HG03460 (cell line): Measurements from ENCODE around the gene VAV1.
"Not testable (repeated sequence)": the region's sequence is repeated elsewhere in the genome, so short reads cannot be mapped to it uniquely, and the experiment has no call there.

Experiments used
- ATAC-seq: cut with Tn5 transposase; IDR thresholded peaks from one replicate; pipeline ENCODE4 v1.9.1; 2021; ENCODE audit not compliant: unreplicated experiment

The VAV1 gene

DNA sequence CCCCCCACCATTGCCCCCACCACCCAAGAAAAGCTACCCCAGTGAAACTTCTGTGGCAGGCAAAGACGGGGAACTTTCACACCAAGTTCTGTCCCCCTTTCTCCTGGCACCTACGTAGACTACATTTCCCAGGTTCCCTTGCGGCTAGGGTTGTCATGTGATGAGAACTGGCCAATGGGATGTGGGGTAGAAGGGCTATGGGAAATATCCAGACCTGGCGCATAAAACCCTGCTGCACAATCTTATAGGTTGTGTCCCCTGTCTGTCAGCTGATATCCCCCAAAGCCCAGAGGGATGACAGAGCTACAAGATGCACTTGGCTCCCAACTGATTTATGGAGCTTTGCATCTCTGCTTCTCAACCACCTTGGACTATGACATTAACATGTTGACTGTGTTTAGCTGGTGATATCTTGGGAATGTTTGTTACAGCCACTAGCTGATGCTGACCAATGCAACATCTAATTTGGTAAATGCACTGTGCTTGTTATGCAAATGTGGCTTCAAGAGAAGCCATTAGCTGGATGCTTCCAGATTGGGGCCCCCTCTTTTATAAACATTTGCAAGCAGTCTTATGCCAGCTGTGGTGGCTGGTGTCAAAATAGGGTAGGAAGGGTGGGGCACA, 11.3 kb upstream of the VAV1 start:
- no peak for ATAC-seq

DNA sequence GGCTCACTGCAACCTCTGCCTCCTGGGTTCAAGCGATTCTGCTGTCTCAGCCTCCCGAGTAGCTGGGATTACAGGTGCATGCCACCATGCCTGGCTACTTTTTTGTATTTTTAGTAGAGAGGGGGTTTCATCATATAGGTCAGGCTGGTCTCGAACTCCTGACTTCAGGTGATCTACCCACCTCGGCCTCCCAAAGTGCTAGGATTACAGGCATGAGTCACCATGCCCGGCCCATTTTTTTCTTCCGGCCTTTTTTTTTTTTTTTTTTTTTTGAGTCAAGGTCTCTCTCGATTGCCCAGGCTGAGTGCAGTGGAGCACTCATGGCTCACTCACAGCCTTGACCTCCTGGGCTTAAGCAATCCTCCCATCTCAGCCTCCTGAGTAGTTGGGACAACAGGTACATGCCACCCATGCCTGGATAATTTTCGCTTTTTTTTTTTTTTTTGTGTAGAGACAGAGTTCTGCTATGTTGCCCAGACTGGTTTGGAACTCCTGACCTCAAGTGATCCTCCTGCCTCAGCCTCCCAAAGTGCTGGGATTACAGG, 10.2 kb upstream of the VAV1 start:
- ATAC-seq = not testable (repeated sequence)

DNA sequence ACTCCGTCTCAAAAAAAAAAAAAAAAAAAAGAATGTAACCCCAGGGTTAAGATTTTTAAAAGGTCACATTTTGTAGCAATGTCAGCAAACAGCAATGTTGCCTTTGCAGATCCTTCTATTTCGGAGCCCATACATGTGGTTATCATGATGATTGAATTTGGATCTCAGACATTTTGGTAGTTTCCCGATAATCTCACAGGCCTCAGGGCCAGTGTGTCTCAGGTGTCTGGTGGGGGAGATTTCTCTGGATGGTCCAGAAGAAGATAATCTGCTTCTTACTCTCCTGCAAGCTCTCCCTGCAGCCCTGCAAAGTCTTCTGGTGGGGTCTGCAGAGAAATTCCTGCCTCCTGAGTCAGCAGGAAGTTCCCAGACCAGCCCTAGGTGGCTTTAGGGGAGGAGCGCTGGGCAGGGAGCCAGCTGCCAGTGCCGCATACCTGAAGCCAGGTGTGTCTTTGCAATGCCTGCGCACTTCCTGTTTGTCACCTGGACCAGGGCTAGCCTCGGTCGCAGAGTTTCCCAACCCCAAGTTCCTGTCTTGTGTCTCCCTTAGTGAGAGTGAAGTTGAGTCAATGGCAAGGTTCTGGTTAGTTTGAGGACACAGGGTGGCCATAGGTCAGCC, 6.7 kb upstream of the VAV1 start:
- no peak for ATAC-seq

DNA sequence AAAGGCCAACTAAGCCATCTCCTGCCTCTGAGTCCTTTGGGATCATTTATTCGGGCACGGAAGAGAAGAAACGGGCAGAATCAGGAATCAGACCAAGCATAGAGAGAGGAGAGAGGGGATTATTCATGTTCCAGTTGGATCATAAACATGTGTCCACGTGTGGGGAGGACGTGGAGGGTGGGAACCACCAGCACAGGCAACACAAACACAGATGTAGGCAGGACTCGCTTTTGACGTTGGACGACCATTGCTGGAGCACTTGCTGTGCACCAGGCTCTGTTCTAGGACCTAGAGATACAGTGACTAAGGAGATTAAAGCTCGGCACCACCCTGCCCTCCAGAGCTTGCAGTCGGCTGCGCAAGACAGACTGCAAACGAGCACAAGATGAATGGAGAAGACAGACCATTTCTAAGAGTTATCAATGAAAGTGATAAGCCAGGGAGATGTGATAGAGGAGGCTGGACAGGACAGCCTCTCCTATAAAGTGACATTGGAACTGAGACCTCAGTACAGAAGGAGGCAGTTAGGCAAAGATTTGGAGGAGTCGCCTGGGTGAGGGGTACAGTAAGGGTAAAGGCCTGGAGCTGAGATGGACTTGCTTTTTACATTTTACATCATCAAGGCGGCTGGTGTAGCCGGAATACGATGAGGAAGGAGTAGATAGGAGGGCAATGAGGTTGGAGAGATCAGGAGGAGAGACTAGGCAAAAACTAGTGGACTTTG, 6.0 kb upstream of the VAV1 start:
- no peak for ATAC-seq

DNA sequence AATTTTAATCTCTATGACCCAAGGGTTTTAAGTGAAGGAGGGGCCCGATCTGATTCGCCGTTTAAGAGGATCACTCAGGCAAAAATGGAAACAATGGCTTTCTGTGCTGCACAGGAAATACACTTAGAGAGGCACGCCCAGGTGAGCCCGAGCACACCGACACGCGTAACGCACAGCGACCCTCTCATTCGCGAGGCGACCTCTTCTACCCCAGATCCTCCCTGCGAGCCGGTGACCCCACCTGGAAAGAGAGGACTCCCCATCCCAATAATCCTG, 5.5 kb upstream of the VAV1 start:
- peak; percentile 15 for ATAC-seq

DNA sequence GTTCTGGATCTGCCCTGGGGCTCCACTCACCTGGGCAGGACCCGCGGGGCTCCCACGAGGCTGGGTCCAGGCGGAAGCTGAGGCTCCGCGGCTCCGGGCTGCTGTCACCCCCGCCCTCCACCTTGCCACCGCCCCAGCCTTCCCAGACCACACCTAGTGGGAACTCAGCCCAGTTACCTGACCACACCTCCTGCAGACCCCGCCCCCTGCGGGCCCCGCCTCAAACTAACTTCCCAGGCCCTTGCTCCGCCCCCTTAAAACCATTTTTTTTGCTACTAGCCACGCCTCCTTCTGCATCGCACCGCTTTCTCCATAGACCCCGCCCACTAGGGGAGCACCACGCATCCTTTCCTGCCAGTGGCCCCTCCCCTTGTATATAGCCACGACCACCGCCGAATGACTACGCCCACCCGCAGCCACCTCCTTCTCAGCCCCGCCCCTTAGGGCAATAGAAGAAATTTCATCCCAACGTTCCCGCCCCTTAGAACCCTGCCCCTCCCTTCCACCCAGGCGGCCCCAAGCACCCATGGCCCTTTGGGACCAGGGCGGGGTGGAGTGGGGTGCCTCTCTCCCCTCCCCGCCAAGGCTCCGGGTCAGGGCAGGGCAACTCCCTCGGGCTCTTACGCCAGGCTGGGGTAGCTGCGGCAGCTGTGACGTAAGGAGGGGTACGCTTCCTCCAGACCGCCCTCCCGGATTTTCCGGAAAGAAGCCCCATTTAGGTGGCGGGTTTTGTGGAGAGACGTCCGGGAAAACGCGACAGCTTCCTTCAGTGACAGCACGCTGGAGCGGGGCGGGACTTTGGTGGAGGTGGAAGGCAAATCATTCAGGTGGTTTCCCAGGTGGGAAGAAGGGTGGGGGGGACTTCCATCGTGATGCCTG, 4.9 kb upstream of the VAV1 start, which contains the start of gene SH2D3A:
Gene SH2D3A (minus strand): TSS at position 79 of the 879 bp plus-strand sequence. CDS start 3,687 bp downstream, outside the sequence.
- peak; percentile 59 for ATAC-seq

DNA sequence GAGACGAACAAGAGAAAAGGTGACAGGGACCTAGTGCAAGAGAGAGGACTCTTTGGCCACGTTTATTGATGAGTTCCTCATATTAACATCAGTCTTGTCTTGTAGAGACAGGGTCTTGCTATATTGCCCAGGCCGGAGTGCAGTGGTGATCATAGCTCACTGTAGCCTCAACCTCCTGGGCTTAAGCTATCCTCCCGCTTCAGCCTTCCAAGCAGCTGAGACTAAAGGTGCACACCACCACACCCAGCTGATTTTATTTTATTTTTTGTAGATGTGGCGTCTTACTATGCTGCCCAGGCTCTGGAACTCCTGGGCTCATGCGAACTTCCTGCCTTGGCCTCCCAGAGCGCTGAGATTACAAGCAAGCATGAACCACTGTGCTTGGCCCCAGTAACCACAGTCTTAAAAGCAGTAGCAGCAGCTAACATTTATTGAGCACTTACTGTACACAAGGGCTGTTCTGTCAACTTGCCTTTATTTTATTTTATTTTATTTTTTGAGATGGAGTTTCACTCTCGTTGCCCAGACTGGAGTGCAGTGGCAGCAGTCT, 4.2 kb upstream of the VAV1 start:
- ATAC-seq = no peak

DNA sequence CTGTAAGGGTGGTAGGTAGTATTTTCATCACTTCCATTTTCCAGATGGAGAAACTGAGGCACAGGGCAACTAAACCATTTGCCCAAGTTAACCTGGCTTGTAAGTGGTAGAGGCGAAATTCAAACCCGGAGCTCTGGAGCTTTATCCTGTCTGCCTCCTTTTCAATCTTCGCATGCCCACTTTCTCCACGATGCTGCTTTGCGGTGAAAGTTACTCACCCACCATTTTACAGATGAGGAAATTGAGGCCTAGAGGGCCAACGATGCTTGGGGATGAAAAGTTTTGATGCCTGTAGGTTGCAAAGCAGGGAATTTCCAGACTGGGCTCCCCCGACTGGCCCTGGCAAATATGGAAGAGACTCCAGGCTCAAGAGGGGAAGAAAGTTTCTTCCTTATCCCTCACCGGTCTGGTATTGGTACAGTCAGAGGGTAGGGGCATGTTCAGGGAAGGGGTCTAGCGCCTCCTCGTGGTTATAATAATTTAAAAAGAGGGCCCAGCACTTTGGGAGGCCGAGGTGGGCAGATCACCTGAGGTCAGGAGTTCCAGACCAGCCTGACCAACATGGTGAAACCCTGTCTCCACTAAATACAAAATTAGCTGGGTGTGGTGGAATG, 3.4 kb upstream of the VAV1 start:
- no peak for ATAC-seq

DNA sequence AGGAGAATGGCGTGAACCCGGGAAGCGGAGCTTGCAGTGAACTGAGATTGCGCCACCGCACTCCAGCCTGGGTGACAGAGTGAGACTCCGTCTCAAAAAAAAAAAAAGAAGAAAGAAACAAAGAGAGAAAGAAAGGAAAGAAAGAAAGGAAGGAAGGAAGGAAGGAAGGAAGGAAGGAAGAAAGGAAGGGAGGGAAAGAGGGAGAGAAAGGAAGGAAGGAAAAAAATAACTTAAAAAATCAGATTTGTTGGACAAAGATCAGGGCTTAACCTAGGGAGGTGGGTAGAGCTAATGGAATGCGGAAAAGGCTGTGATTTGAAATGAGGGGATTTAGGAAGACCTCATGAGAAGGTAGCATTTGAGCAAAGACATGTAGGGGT, 870 bp upstream of the VAV1 start:
- ATAC-seq = not testable (repeated sequence)

DNA sequence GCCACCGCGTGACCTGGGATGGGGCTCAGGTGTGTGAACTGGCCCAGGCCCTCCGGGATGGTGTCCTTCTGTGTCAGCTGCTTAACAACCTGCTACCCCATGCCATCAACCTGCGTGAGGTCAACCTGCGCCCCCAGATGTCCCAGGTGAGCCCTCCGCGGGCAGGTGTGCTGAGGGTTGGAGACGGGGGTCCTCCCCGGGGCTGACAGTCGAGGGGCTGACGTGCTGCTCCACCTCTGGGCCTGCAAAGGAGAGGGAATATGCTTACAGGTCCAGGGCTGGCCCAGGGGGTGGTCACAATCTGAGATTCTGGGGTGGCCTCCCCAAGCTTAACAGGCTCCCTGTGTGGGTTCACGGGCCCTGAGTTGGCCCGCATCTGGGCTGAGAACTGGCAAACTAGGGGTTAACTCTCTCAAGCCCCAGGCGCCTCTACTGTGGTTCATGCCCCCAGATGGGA, 386 bp downstream of the VAV1 start:
- no peak for ATAC-seq

DNA sequence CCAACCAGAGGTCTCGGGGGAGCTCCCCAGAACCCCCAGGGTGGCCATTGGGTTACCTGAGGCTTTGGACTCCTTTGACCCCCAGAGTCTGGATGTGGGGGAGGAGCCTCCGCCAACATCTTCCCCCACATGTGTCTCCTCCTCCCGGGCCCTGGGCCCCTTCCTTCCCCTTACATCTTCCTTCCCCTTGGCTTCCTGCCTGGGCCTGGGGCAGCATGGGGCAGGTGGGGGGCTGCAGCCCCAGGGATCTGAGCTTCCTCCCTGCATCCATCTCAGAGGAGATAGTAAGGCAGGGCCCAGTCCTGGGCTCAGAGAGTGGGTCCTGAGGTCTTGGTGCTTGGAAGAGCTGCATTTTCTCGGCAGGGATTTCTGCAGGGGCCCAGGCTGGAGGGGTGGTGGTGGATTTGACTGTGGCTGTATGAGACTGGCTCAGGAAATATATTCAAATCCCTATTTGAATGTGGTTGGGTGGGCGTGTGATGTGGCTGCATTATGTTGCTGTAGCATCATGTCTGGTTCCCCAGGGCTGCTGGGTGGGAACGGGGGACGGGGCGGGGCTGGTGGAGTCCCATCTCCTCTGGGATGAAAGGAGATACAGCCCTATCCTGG, 919 bp downstream of the VAV1 start:
- peak; percentile 40 for ATAC-seq

DNA sequence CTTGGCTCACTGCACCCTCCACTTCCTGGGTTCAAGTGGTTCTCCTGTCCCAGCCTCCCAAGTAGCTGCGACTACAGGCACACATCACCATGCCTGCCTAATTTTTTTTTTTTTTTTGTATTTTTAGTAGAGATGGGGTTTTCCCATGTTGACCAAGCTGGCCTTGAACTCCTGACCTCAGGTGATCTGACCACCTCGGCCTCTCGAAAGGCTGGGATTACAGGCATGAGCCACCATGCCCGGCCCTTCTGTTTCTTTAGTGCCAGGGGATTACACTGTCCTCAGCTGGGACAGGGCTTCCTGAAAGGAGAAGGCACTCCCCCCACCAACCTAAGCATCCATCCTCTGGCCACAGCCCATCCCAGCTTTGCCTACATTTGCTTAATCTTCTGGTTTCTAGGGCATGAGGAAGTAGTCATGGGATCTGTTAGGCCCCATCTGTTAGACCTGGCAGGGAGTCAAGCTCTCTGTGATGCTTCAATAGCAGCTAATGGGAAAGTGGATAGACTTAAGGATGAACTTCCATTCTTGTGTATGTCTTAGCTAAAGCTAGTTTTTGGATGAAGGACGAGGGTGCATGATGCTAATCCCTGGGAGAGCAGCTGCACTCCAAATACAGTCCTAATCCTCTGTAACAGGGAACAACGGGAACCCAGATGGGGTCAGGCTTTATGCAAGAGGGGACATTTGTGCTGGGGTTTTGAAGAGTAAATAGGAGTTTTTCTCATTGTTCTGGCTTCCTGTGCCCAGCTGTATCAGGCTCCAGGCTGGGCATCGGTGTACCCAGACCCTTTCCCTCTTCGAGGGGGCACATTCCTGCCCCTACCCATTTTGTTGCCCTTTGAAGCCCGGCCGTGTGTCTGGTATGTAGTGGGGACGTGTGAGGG, 2.6 kb downstream of the VAV1 start:
- no peak for ATAC-seq

DNA sequence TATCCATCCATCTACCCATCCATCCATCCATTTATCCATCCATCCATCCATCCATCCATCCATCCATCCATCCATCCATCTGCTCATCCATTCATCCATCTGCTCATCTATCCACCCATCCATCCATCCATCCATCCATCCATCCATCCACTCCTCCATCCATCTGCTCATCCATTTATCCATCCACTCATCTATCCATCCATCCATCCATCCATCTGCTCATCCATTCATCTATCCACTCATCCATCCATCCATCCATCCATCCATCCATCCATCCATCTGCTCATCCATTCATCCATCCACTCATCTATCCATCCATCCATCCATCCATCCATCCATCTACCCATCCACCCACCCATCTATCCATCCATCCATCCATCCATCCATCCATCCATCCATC, 3.5 kb downstream of the VAV1 start:
- not testable (repeated sequence) for ATAC-seq

DNA sequence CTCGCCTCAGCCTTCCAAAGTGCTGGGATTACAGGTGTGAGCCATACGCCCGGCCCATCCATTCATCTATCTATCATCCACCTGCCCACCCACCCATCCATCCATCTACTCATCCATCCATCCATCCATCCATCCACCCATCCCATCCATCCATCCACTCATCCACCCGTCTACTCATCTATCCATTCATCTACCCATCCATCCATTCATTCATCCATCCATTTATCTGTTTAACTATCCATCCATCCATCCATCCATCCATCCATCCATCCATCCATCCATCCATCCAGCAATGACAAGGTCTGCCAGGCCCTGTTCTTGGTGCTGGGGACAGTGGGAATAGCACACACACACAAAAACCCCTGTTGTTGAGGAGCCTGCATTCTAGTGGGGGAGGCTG, 4.5 kb downstream of the VAV1 start:
- ATAC-seq = no peak

DNA sequence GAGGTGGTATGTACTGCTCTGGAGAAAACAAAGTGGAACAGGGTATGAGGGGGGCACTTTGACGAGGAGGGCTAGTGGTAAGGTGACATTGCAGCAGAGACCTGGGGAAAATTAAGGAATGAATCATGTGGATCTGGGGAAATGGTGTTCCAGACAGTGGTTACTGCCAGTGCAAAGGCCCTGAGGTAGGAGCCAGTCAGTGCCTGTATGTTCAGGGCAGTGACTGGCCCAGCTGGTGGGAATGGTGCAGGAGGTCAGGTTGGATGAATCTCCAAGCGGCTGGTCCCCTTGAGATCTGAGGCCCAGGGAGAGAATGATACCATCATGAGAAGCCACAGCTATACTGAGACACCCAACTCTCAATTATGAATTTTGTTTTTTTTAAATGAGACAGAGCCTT, 4.9 kb downstream of the VAV1 start:
- no peak for ATAC-seq

DNA sequence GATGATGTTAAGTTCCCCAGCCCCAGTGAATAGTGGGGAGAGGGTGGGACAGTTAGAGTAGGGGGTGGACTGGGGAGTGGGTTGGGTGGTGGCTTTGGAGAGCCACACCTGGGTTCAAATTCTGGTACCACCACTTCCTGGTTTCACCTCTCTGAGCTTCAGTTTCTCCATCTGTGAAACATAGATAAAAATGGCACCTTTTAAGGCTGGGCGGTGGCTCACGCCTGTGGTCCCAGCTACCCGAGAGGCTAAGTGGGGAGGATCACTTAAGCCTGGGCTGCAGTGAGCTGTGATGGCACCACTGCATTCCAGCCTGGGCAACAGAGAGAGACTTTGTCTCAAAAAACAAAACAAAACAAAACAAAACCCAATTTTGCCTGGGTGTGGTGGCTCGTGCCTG, 5.9 kb downstream of the VAV1 start:
- no peak for ATAC-seq

DNA sequence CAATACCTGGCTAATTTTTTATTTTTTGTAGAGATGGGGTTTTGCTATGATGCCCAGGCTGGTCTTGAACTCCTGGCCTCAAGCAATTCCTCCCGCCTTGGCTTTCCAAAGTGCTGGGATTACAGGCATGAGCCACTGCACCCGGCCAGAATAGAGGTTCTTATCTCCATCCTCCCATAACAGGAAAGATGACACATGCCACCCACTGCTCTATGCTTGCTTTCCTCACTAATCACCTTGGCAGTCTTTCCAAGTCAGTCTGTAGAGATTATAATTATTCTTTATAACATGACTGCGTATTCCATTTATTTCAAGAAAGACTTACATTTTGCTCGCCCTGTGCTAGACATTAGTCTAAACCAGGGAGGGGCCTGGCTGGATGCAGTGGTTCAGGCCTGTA, 6.7 kb downstream of the VAV1 start:
- no peak for ATAC-seq

DNA sequence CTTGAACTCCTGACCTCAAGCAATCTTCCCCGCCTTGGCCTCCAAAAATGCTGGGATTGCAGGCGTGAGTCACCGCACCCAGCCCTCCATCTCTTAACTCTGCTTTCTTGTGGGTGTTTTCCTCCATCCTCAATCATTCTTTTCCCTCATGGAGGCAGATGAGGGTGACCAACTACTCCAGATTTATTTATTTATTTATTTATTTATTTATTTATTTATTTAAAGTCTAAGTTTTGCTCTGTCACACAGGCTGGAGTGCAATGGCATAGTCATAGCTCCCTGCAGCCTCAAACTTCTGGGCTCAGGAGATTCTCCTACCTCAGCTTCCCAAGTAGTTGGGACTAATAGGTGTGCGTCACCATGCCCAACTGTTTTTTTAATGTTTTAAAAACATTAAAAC, 14.9 kb downstream of the VAV1 start:
- no peak for ATAC-seq

DNA sequence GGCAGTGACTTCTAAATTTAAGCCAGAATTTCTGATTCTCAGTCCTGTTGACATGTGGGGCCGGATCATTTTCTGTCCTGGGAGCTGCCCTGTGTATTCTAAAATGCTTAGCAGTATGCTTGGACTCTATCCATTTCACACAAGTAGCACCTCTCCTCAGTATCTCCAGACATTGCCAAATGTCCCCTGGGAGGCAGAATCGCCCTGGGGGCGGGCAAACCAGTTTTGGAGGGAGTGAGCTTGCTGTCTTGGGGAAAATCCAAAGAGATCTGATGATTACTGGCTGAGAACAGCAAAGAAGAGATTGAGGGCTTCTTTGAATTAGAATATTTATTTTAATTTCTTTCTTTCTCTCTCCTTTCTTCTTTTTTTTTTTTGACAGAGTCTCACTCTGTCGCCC, 16.4 kb downstream of the VAV1 start:
- no peak for ATAC-seq
